ENCODE results near the gene SMAD1.

Gene SMAD1

GRCh38 chr4:145498430-145498829 is 16.8 kb downstream of the SMAD1 start:
- Histone ChIP-seq H3F3A (ENCODE audit: low read depth) (no peaks in the 10 kb centered on the region), H3K4me1 (ENCODE audit: insufficient read depth, low read length, poor library complexity, severe bottlenecking) (peaks cover 52% of the 10 kb centered on the region), H4K20me1 (ENCODE audit: insufficient read depth, low read length, poor library complexity, severe bottlenecking) (peaks cover 8% of the 10 kb centered on the region), H3K9ac (ENCODE audit: low read depth, low read length, poor library complexity, severe bottlenecking) (no peak overlapping the region), H3K36me3 (ENCODE audit: insufficient read depth, low read length) (no peaks in the 10 kb centered on the region), H3K4me3 (ENCODE audit: low read length, poor library complexity, severe bottlenecking) (no peak overlapping the region), H3K9me3 (ENCODE audit: insufficient read depth, low read depth, low read length) (no peaks in the 10 kb centered on the region), H3K4me2 (ENCODE audit: low read depth, low read length, poor library complexity, severe bottlenecking) (no peak overlapping the region), H3K9me2 (replicated peaks; ENCODE audit: low read depth, low read length) (no peaks in the 10 kb centered on the region), H2AFZ (ENCODE audit: low read length) (no peak overlapping the region), H3K27me3 (ENCODE audit: insufficient read depth, low read length, poor library complexity, severe bottlenecking) (no peaks in the 10 kb centered on the region), H3K79me2 (ENCODE audit: insufficient read depth, low read length) (peaks cover 85% of the 10 kb centered on the region)
- TF ChIP-seq CTCF (conservative IDR thresholded peaks at IDR 0.05; ENCODE audit: low read length) (peak; percentile 26; the same call in 1 of the 2 replicates), EZH2phosphoT487 (IDR thresholded peaks at IDR 0.05; ENCODE audit: borderline replicate concordance) (no peak)

GRCh38 chr4:145501051-145501660 is 19.5 kb downstream of the SMAD1 start:
- H3F3A ChIP-seq (ENCODE audit: low read depth), result no peaks in the 10 kb centered on the region
- peak overlapping the region; percentile 19 for H3K4me2 ChIP-seq (ENCODE audit: low read depth, low read length, poor library complexity, severe bottlenecking)
- no peaks in the 10 kb centered on the region for H3K9me2 ChIP-seq (replicated peaks; ENCODE audit: low read depth, low read length)
- H3K79me2 ChIP-seq (ENCODE audit: insufficient read depth, low read length), result peaks cover 87% of the 10 kb centered on the region
- H3K9me3 ChIP-seq (ENCODE audit: insufficient read depth, low read depth, low read length), result no peaks in the 10 kb centered on the region
- TF ChIP-seq CTCF (conservative IDR thresholded peaks at IDR 0.05; ENCODE audit: low read length), result no peak
- no peak for TF ChIP-seq EZH2phosphoT487 (IDR thresholded peaks at IDR 0.05; ENCODE audit: borderline replicate concordance)
- peaks cover 7% of the 10 kb centered on the region for H4K20me1 ChIP-seq (ENCODE audit: insufficient read depth, low read length, poor library complexity, severe bottlenecking)
- no peaks in the 10 kb centered on the region for H3K27me3 ChIP-seq (ENCODE audit: insufficient read depth, low read length, poor library complexity, severe bottlenecking)
- no peak overlapping the region for H3K4me3 ChIP-seq (ENCODE audit: low read length, poor library complexity, severe bottlenecking)
- H3K4me1 ChIP-seq (ENCODE audit: insufficient read depth, low read length, poor library complexity, severe bottlenecking), result peaks cover 59% of the 10 kb centered on the region
- H2AFZ ChIP-seq (ENCODE audit: low read length), result no peak overlapping the region
- no peak overlapping the region for H3K9ac ChIP-seq (ENCODE audit: low read depth, low read length, poor library complexity, severe bottlenecking)
- no peaks in the 10 kb centered on the region for H3K36me3 ChIP-seq (ENCODE audit: insufficient read depth, low read length)

GRCh38 chr4:145502809-145503208 is 21.2 kb downstream of the SMAD1 start:
- Histone ChIP-seq H2AFZ (ENCODE audit: low read length) (no peak overlapping the region), H3K9me3 (ENCODE audit: insufficient read depth, low read depth, low read length) (no peaks in the 10 kb centered on the region), H4K20me1 (ENCODE audit: insufficient read depth, low read length, poor library complexity, severe bottlenecking) (peaks cover 4% of the 10 kb centered on the region), H3K9ac (ENCODE audit: low read depth, low read length, poor library complexity, severe bottlenecking) (peak overlapping the region; percentile 36), H3K4me2 (ENCODE audit: low read depth, low read length, poor library complexity, severe bottlenecking) (peak overlapping the region; percentile 59), H3K79me2 (ENCODE audit: insufficient read depth, low read length) (peaks cover 87% of the 10 kb centered on the region), H3F3A (ENCODE audit: low read depth) (no peaks in the 10 kb centered on the region; the same call in 1 of the 2 replicates), H3K27me3 (ENCODE audit: insufficient read depth, low read length, poor library complexity, severe bottlenecking) (no peaks in the 10 kb centered on the region), H3K9me2 (replicated peaks; ENCODE audit: low read depth, low read length) (no peaks in the 10 kb centered on the region), H3K36me3 (ENCODE audit: insufficient read depth, low read length) (no peaks in the 10 kb centered on the region), H3K4me1 (ENCODE audit: insufficient read depth, low read length, poor library complexity, severe bottlenecking) (peaks cover 72% of the 10 kb centered on the region), H3K4me3 (ENCODE audit: low read length, poor library complexity, severe bottlenecking) (peak overlapping the region; percentile 17)
- TF ChIP-seq CTCF (conservative IDR thresholded peaks at IDR 0.05; ENCODE audit: low read length) (no peak), EZH2phosphoT487 (IDR thresholded peaks at IDR 0.05; ENCODE audit: borderline replicate concordance) (no peak)
